BLaER1 treated with 17β-estradiol and CSF1 and Interleukin-3, amounts not matched to agents 10 nM and 100 nM (cell line): ENCODE results near the gene RNF26.
A peak's percentile ranks its signal among the peaks of the same experiment; 100 is the strongest.

Source experiments
- H3K27ac ChIP-seq, 11 experiments: shearing (Covaris generic); formaldehyde crosslinking; 2 replicates each; pipeline ENCODE4 v1.8.1; 2022
- H3K27me3 ChIP-seq, 11 experiments: shearing (Covaris generic); formaldehyde crosslinking; 2 replicates each; pipeline ENCODE4 v1.8.1; 2022
- H3K36me3 ChIP-seq, 11 experiments: shearing (Covaris generic); formaldehyde crosslinking; 2 replicates each; pipeline ENCODE4 v1.8.1; 2022
- H3K4me1 ChIP-seq, 10 experiments: shearing (Covaris generic); formaldehyde crosslinking; 2 replicates each; pipeline ENCODE4 v1.8.1; 2022
- H3K4me2 ChIP-seq, 11 experiments: shearing (Covaris generic); formaldehyde crosslinking; 2 replicates each; pipeline ENCODE4 v1.8.1; 2022
- H3K4me3 ChIP-seq, 10 experiments: shearing (Covaris generic); formaldehyde crosslinking; 2 replicates each; pipeline ENCODE4 v1.8.1; 2022
- H3K9ac ChIP-seq, 11 experiments: shearing (Covaris generic); formaldehyde crosslinking; 2 replicates each; pipeline ENCODE4 v1.8.1; 2022
- H3K9me3 ChIP-seq, 11 experiments: shearing (Covaris generic); formaldehyde crosslinking; replicated peaks in 1 of 11; 2 replicates each; pipeline ENCODE4 v1.8.1; 2022
- H4K20me1 ChIP-seq, 11 experiments: shearing (Covaris generic); formaldehyde crosslinking; 2 replicates each; pipeline ENCODE4 v1.8.1; 2022
- Cebpa-rat ChIP-seq, 11 experiments: shearing (Covaris generic); IDR thresholded peaks; 2 replicates each; pipeline ENCODE4 v1.8.1; 2022

Gene RNF26

DNA sequence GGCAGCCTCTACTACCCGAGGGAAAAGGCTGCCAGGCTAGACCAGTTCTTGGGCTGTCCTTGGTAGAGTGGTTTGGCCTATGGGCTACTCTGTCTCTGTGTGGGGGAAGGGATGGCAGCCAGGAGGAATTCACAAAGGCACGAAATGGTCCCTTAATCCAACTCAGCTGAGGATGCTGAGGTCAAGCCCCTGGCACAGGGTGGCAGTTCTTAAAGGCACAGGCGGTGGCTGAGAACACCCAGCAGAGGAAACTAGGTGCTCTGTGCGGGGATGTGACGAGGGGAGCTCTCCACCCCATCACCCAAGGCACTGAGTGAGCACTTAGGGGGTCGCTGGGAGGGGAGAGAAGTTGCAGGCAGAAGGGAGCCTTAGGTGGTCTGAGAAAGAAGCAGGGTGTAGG, 12.3 kb downstream of the RNF26 start, which contains the start of gene MFRP:
MFRP (minus strand) TSS at position 101 of the 400 bp plus-strand sequence. CDS start 192 bp downstream, outside the sequence.
- Histone ChIP-seq H4K20me1 (peaks cover 0 to 4% (median 0%) of the 10 kb centered on the region in 11 experiments; a peak in 1 of 22 replicates), H3K4me3 (no peak within 1 kb of the TSS), H3K4me2 (no peak within 1 kb of the TSS), H3K4me1 (peaks cover 2 to 8% (median 6%) of the 10 kb centered on the region in 10 experiments; a peak in 19 of 20 replicates), H3K27ac (no peak within 1 kb of the TSS), H3K27me3 (peaks cover 0 to 10% (median 5%) of the 10 kb centered on the region in 11 experiments; a peak in 13 of 22 replicates), H3K36me3 (no peaks in the 10 kb centered on the region), H3K9me3 (no peaks in the 10 kb centered on the region), H3K9ac (no peak within 1 kb of the TSS)
- no peak for TF ChIP-seq Cebpa-rat (IDR thresholded peaks at IDR 0.05)

DNA sequence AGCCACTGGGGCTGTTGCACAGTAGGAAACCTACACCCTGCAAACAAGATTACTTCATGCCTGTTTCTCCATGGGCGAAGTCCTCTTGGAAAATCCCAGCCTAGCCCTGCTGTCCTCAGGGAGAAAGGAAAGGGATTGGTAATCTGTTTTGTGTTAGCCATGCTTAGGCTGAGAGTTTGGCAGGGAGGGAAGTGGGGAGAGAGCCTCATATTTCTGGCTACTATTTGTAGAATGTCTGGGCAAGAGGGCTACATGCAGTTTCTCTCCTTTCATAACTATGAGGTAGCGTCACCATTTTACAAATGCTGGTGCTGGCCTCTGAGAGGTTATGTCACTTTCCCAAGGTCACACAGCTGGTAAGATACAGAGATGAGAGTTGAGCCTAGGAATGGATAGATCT, 12.9 kb downstream of the RNF26 start:
- peaks cover 0 to 3% (median 0%) of the 10 kb centered on the region in 11 experiments; a peak in 3 of 22 replicates for H3K27me3 ChIP-seq
- no peaks in the 10 kb centered on the region for H3K36me3 ChIP-seq
- TF ChIP-seq Cebpa-rat (IDR thresholded peaks at IDR 0.05): no peak
- no peak overlapping the region for H3K4me3 ChIP-seq
- no peaks in the 10 kb centered on the region for H3K9me3 ChIP-seq
- no peak overlapping the region for H3K27ac ChIP-seq
- H4K20me1 ChIP-seq: peaks cover 0 to 4% (median 0%) of the 10 kb centered on the region in 11 experiments; a peak in 1 of 22 replicates
- no peak overlapping the region for H3K9ac ChIP-seq
- peaks cover 0 to 2% (median 0%) of the 10 kb centered on the region in 10 experiments; a peak in 7 of 20 replicates for H3K4me1 ChIP-seq
- no peak overlapping the region for H3K4me2 ChIP-seq

DNA sequence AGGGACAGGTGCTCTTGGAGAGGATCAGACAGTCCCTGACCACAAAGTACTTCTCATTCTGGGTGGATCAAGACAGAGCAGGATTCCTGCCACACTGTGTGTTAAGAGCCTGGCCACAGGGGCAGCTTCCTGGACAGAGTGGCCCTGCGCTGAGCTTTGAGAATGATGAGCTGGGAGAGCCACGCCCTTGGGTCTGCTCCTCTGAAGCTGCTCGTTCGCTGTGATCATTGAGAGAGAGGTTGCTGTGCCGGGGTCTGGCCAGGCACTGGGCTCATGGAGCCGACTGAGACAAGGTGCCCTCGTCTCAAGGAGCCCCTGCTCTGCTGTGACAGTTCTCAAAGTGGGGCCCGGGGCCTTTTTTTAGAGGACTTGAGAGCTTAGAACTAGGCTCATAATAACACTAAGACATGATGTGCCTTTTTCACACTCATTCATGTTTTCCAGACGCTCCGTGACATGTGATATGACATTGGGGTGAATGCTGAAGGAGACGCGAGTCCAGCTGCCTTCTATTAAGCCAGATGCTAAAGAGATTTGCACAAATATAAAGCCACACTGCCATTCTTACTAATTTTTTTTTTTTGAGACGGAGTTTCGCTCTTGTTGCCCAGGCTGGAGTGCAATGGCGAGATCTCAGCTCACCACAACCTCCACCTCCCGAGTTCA, 13.7 kb downstream of the RNF26 start:
- no peak overlapping the region for H3K27ac ChIP-seq
- no peak overlapping the region for H3K4me3 ChIP-seq
- peaks cover 0 to 5% (median 2%) of the 10 kb centered on the region in 10 experiments; a peak in 7 of 20 replicates for H3K4me1 ChIP-seq
- no peak overlapping the region for H3K9ac ChIP-seq
- H3K4me2 ChIP-seq: no peak overlapping the region
- no peaks in the 10 kb centered on the region for H3K9me3 ChIP-seq
- no peaks in the 10 kb centered on the region for H3K27me3 ChIP-seq
- H4K20me1 ChIP-seq: no peaks in the 10 kb centered on the region; a peak in 1 of 22 replicates
- H3K36me3 ChIP-seq: no peaks in the 10 kb centered on the region
- TF ChIP-seq Cebpa-rat (IDR thresholded peaks at IDR 0.05): no peak

GRCh38 chr11:119350302-119350701, 16.0 kb downstream of the RNF26 start:
- TF ChIP-seq Cebpa-rat (IDR thresholded peaks at IDR 0.05): no peak
- Histone ChIP-seq H4K20me1 (no peaks in the 10 kb centered on the region; a peak in 1 of 22 replicates), H3K9ac (no peak overlapping the region), H3K36me3 (no peaks in the 10 kb centered on the region), H3K4me2 (no peak overlapping the region), H3K27me3 (peaks cover 0 to 4% (median 0%) of the 10 kb centered on the region in 11 experiments; a peak in 5 of 22 replicates), H3K4me1 (peaks cover 0 to 5% (median 2%) of the 10 kb centered on the region in 10 experiments; a peak in 7 of 20 replicates), H3K9me3 (no peaks in the 10 kb centered on the region), H3K27ac (no peak overlapping the region), H3K4me3 (no peak overlapping the region)

- peaks cover 0 to 9% (median 2%) of the 10 kb centered on the region in 10 experiments; a peak in 8 of 20 replicates for H3K4me1 ChIP-seq
- no peaks in the 10 kb centered on the region; a peak in 1 of 22 replicates for H4K20me1 ChIP-seq
- no peak overlapping the region for H3K9ac ChIP-seq
- H3K4me2 ChIP-seq: no peak overlapping the region
- H3K9me3 ChIP-seq: no peaks in the 10 kb centered on the region
- no peaks in the 10 kb centered on the region for H3K36me3 ChIP-seq
- peaks cover 0 to 12% (median 7%) of the 10 kb centered on the region in 11 experiments; a peak in 10 of 22 replicates for H3K27me3 ChIP-seq
- H3K4me3 ChIP-seq: no peak overlapping the region
- no peak overlapping the region for H3K27ac ChIP-seq
- TF ChIP-seq Cebpa-rat (IDR thresholded peaks at IDR 0.05): no peak
Observed at GRCh38 chr11:119351232-119351631, 16.9 kb downstream of the RNF26 start.

- no peak for TF ChIP-seq Cebpa-rat (IDR thresholded peaks at IDR 0.05)
- 0 out of 22 replicates have a peak overlapping the region, but pooled peaks of 1 of the 11 experiments have one; percentile 31 for H3K4me2 ChIP-seq
- H3K27me3 ChIP-seq: peaks cover 0 to 14% (median 7%) of the 10 kb centered on the region in 11 experiments; a peak in 10 of 22 replicates
- H3K27ac ChIP-seq: no peak overlapping the region
- no peak overlapping the region for H3K9ac ChIP-seq
- no peaks in the 10 kb centered on the region for H3K36me3 ChIP-seq
- no peaks in the 10 kb centered on the region; a peak in 1 of 22 replicates for H4K20me1 ChIP-seq
- peaks cover 3 to 16% (median 7%) of the 10 kb centered on the region in 10 experiments; a peak in 18 of 20 replicates for H3K4me1 ChIP-seq
- H3K4me3 ChIP-seq: no peak overlapping the region
- H3K9me3 ChIP-seq: no peaks in the 10 kb centered on the region
Observed at GRCh38 chr11:119352857-119353260, 18.5 kb downstream of the RNF26 start.

GRCh38 chr11:119355091-119355843, 20.9 kb downstream of the RNF26 start:
- Histone ChIP-seq H3K27me3 (peaks cover 0 to 14% (median 7%) of the 10 kb centered on the region in 11 experiments; a peak in 10 of 22 replicates), H3K27ac (no peak overlapping the region), H4K20me1 (no peaks in the 10 kb centered on the region; a peak in 1 of 22 replicates), H3K4me1 (peaks cover 24 to 37% (median 28%) of the 10 kb centered on the region in 10 experiments), H3K9ac (no peak overlapping the region), H3K4me3 (no peak overlapping the region), H3K9me3 (no peaks in the 10 kb centered on the region), H3K4me2 (0 out of 22 replicates have a peak overlapping the region, but pooled peaks of 1 of the 11 experiments have one; percentile 93), H3K36me3 (0 out of 22 replicates have a peak, but pooled peaks cover 0 to 7% (median 0%) of the 10 kb centered on the region in 11 experiments)
- no peak for TF ChIP-seq Cebpa-rat (IDR thresholded peaks at IDR 0.05)

DNA sequence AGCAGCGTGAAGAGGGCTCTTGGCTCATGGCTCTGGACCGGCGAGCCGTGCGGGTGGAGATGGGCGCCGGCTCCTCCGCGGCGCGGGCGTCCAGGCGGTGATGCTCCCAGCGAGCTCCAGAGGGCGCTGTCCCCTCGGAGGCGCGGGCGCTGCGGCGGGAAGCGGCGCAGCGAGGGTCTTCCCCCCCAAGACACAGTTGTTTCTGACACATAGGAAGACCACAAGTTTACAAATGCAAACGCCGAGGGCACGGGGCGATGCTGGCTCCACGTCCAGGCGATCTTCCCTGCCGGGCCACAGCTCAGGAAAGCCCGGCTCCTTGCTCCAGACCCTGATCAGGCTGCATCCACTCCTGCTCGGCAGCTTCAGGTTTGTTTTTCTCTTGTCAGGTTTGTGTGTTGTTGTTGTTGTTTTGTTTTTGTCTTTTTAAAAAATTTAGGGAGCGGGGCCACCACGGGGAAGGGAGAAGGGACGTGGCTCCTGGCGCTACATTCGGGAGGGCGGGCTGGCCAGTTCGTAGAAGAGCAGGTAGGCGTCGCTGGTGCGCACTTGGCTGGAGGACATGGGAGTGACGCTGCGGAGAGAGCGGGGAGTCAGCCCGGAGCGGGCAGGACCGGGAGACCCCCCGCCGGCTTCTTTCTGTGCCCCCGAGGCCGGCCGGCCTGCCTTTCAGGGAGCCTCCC, 22.2 kb downstream of the RNF26 start:
- Histone ChIP-seq H3K4me3 (peak overlapping the region; percentile 55 to 73 (median 60)), H3K4me1 (peaks cover 37 to 49% (median 41%) of the 10 kb centered on the region in 10 experiments), H3K27me3 (peaks cover 0 to 14% (median 7%) of the 10 kb centered on the region in 11 experiments; a peak in 10 of 22 replicates), H3K9me3 (no peaks in the 10 kb centered on the region), H3K27ac (peak overlapping the region in 2 of 11 experiments; percentile 10 to 46; a peak in 1 of 22 replicates), H3K4me2 (peak overlapping the region; percentile 84 to 98 (median 93)), H3K36me3 (0 out of 22 replicates have a peak, but pooled peaks cover 0 to 7% (median 0%) of the 10 kb centered on the region in 11 experiments), H4K20me1 (no peaks in the 10 kb centered on the region; a peak in 1 of 22 replicates), H3K9ac (peak overlapping the region; percentile 47 to 77 (median 68); a peak in 20 of 22 replicates)
- no peak for TF ChIP-seq Cebpa-rat (IDR thresholded peaks at IDR 0.05)
